DMS53 treated with DMSO at 0.1 percent for 48 hours (cell line): Measurements from ENCODE around the gene PIH1D2.
"Not testable (repeated sequence)": the region's sequence is repeated elsewhere in the genome, so short reads cannot be mapped to it uniquely, and the experiment has no call there.

Experiments
- DNase-seq: peaks from one replicate; lab custom pipeline; 2025; ENCODE audit not compliant: unreplicated experiment; lab: John Stamatoyannopoulos, UW

The PIH1D2 gene

GRCh38 chr11:112057170-112057569, 16.6 kb downstream of the PIH1D2 start:
- no peak for DNase-seq

- no peak for DNase-seq
These were observed 22.0 kb downstream of the PIH1D2 start for GRCh38 chr11:112051768-112052167.

GRCh38 chr11:112050721-112051120, 23.1 kb downstream of the PIH1D2 start:
- DNase-seq, result no peak

GRCh38 chr11:112049777-112050176, 24.0 kb downstream of the PIH1D2 start:
- DNase-seq, result no peak

- DNase-seq, result not testable (repeated sequence)
These were observed 25.6 kb downstream of the PIH1D2 start for GRCh38 chr11:112048256-112048655.

GRCh38 chr11:112046647-112047046, 27.2 kb downstream of the PIH1D2 start:
- not testable (repeated sequence) for DNase-seq

GRCh38 chr11:112044961-112045360, 28.9 kb downstream of the PIH1D2 start:
- DNase-seq, result no peak

- no peak for DNase-seq
These were observed 30.9 kb downstream of the PIH1D2 start for GRCh38 chr11:112042961-112043304.

GRCh38 chr11:112042161-112042960, 31.5 kb downstream of the PIH1D2 start:
- no peak for DNase-seq

GRCh38 chr11:112037527-112037926, 36.3 kb downstream of the PIH1D2 start:
- no peak for DNase-seq

- DNase-seq, result no peak
These were observed 39.9 kb downstream of the PIH1D2 start for GRCh38 chr11:112033902-112034301.

- no peak for DNase-seq
These were observed 44.4 kb downstream of the PIH1D2 start for GRCh38 chr11:112029460-112029859.

- DNase-seq, result not testable (repeated sequence)
These were observed 46.9 kb downstream of the PIH1D2 start for GRCh38 chr11:112026784-112027410.

GRCh38 chr11:112025707-112026106, 48.1 kb downstream of the PIH1D2 start:
- DNase-seq, result peak; percentile 8

- peak; percentile 89 for DNase-seq
These were observed 48.8 kb downstream of the PIH1D2 start, which contains the start of gene DLAT for GRCh38 chr11:112024773-112025678. Gene DLAT, plus strand, starts transcription at chr11:112025408. Its CDS starts 65 bp downstream, at chr11:112025473.

- no peak for DNase-seq
These were observed 49.5 kb downstream of the PIH1D2 start for GRCh38 chr11:112024178-112024772.

GRCh38 chr11:112023104-112023503, 50.7 kb downstream of the PIH1D2 start:
- DNase-seq, result no peak

GRCh38 chr11:112019066-112019465, 54.8 kb downstream of the PIH1D2 start:
- DNase-seq, result no peak
